GM18909 (cell line): ENCODE results near the gene ITIH5.
A peak's percentile ranks its signal among the peaks of the same experiment; 100 is the strongest.

Experiments
- ATAC-seq: cut with Tn5 transposase; IDR thresholded peaks from one replicate; pipeline ENCODE4 v1.9.1; 2021; ENCODE audit warnings: mild to moderate bottlenecking; ENCODE audit not compliant: unreplicated experiment, poor library complexity

Gene ITIH5

DNA sequence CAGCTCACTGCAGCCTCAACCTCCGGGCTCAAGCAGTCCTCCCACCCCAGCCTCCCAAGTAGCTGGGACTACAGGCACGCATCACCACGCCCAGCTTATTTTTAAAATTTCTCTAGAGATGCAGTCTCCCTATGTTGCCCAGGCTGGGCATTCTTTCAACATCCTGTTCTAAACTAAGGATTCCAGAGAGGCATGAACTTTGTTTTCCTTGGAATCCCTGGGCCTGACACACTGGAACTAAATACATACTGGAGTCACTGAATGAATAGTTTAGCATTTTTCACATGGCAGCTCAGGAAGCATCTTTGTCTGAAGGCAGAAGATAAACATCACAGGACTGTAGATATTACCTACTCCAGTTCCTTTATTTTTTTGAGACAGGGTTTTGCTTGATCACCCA, 108.7 kb downstream of the ITIH5 start:
- ATAC-seq = no peak

DNA sequence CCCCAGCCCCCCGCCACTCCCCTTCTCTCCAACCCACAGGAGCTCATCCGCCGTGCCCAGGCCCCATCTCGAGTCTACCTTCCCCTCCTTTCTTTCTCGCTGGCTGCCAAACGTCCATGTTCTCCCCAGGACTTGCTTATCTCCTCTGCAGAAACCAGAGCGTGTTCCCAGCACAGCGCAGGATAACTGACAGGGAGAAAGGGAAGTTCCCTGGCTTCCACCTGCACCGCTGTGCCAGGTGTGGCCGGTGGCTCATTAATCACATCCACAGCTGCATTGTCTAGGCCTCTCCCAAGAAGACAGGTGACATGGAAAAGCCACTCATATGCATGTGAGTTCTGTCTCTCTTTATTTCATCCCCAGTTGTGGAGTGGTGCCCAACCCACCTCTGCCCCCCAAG, 113.2 kb downstream of the ITIH5 start:
- no peak for ATAC-seq

DNA sequence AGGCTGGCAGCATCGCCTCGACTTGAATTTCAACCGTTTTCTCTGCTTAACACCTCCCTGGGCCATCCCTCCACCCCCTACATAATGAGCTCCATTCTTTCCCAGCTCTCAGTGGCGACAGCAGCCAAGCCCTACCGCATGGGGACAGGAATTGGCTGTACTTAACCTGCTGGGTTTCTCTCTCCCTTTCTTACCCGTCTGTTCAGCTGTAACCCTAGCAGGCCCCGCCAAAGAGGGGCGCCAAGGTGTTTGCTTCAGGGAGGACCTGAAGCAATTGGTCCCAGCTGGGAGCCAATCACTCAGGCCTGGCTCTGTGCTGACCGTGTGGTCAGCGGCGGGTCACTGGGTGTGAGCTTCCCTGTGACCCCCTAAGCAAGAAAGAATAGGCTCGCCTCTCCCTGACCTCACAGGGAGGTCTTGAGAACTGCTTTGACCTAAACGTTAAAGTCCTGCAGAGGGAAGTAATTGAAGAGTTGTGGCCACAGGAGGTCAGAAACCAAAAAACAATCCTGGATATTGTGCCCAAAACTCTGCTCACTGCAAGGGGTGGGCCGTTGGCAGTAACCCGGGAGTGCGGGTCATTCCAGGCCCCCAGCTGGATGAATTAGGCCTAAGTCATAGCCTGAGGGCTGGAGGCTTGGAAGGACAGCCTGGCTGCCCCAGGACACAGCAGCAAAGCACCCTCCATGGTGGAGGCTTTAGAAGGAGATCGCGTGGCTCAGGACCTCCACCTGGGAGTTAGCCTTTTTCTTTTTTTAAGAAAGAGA, 114.6 kb downstream of the ITIH5 start:
- no peak for ATAC-seq

DNA sequence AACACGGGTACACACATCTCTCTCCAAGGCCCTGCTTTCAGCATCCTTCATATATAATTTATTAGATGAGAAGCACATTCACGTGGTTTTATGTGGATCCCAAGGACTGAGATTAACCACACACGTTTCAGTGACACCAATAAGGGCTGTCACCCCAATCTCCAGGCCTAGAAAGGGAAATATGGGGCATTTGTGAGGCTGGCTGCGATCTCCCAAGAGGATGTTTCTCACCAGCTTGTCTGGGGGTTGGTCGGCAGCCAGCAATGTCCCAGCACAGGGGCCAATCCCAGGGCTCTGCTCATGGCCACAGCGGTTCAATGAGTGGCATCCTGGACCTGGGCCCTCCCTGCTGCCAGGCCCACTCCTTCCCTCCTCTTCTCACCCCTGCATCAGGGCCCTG, 115.5 kb downstream of the ITIH5 start:
- ATAC-seq = no peak

DNA sequence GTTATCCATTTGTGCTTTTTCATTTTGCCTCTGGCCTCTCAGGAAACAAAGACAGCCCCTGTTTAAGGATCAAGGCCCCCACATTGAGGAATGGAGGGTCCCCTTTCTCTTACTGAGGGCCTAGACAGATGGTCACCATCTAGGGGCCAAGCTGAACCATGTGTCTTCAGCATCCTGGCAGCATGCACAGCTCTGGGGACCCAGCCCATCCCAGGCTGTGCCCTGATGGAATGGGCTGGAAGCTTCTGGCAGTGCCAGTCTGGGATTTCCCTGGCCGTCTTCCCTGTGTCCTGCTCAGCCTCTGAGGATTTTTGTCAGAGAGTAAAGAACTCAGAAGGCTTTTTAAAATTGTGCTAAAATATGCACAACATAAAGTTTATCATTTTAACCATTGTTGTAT, 116.8 kb downstream of the ITIH5 start:
- ATAC-seq = no peak

DNA sequence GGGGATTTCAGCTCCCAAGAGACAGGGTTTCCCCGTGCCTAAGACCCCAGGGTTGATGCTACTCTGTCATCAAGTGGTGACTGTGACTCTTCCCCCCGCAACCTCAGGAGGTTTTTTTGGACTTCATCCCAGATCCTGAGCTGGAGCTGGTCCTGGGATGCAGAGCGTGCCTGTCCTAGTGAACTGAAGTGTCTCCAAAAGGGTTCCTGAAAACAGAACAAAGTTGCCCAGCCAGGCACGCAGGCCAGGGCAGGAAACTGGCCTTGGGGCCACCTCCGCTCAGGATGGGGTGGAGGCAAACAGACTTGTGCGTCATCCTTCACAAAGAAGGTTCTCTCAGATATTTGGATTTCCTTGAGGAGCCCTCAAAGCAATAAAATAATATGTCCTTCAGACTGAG, 118.9 kb downstream of the ITIH5 start:
- no peak for ATAC-seq

DNA sequence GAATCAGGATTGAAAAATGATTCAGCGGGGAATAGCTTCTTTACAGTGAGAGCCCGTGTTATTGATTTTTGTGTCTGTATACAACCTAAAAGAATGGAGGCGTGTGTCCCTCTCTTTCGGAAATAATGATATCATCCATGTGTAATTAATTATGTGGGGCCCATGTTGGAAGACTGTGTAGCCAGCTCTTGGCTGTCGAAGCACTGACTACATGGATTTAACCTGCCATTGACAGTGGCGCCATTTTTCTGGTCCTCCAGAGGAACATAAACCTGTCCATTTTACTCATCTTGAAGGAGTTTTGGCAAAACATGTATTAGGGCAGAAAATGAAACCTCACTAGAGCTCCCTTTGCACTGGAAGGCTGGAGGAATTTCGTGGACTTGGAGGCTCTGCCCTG, 119.6 kb downstream of the ITIH5 start:
- ATAC-seq = no peak

DNA sequence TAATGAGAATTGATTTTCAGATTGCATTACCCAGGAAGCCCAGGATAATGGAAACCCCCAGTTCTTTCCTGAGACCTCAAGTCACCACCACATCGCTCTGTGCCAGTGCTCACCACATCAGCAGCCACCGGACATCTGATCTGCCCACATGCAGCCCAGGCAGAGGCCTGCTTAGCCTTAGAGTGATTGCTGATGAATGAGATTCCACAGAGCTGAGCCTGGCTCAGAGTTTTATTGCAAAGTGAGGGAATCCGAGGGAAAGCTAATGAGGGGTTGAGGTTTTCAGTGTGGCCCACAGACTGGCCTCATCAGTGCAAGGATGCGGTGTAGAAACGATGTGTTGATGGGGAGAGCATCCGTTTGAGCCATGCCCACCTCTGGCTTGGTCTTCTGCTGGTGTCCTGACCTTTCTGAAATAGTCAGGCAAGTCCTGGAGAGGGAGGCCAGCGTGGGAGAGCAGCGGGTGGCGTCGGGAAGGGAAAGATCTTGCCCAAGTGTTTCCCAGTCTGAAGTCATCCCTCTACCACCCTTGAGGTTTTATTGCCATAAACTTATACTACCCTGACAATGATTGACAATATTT, 120.3 kb downstream of the ITIH5 start:
- ATAC-seq = no peak

DNA sequence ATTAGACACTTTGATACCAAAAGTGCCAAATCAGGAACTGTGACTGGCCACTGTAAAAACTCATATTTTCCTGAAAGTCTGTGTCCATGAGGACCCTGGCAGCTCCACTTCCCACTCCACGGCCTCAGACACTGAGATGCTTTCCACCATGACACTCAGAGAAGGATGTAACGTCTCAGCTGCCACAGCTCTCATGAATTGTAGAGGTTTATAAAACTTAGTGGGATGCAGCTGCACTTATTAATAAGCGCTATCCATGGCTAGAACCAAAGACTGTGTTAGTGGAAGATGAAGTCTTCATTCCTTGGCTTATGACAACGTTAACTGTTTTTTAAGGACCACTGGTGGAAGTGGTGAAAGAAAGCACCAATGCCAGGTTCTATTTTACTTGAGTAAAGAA, 121.0 kb downstream of the ITIH5 start:
- ATAC-seq = no peak

DNA sequence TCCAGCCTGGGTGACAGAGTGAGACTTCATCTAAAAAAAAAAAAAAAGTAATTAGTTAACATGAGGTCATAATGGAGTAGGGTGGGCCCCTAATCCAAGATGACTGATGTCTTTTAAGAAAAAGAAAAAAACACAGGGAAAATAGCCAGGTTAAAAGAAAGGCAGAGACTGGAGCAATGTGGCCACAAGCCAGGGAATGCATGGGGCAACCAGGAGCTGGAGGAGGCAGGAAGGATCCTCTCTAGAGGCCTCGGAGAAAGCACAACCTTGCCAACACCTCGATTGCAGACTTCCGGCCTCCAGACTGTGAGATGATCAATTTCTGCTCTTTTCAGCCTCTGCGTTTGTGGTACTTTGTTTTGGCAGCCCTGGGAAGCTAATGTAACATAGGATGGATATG, 121.5 kb downstream of the ITIH5 start:
- no peak for ATAC-seq

DNA sequence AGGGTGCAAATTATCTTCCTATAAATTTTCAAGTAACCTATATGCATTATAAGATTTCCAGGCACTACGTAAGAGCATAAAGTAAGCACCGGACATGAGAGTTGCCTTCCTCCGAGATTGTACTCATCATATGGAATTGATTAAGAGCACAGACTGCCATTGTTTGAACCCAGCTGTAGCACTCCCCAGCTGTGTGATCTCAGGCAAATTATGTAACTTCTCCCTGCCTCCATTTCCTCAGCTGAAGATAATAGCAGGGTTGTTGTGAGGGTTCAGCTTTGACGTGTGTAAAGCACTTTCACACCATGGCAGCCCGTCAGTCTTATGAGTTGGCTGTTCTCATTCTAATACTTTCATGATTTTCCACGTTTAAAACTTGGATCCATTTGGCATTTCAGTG, 122.6 kb downstream of the ITIH5 start:
- no peak for ATAC-seq

DNA sequence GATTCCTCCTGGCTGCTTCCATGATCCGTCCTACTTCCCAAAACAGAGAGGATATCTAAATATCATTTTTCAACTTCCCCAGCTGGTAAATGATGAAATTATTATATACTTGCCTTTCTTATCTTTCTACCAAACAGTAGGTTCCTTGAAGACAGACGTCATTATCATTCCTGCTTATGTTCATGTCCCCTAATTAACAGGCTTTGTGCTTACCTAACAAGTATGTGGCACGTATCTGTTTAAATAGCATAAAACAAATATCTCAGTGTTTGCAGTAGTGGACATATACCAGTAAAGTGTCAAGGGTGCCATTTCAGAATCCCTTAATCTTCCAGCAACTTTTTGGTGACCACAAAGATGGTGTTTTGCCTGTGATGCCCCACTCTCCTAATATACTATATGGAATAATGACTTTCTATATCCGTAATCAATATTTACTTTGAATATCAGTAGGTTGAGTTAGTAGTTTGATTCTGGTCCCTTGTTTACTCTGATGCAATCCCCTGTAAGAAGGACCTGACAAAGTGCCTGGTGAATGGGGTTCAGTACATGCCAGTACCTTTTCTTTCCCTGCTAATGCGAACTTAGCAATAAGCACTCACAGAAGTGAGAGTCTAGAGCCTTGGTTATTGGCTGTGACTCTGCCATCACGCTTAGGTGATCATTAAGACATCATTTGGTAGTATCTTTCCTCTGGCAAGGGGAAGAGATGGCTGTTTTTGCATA, 124.4 kb downstream of the ITIH5 start:
- ATAC-seq = no peak

DNA sequence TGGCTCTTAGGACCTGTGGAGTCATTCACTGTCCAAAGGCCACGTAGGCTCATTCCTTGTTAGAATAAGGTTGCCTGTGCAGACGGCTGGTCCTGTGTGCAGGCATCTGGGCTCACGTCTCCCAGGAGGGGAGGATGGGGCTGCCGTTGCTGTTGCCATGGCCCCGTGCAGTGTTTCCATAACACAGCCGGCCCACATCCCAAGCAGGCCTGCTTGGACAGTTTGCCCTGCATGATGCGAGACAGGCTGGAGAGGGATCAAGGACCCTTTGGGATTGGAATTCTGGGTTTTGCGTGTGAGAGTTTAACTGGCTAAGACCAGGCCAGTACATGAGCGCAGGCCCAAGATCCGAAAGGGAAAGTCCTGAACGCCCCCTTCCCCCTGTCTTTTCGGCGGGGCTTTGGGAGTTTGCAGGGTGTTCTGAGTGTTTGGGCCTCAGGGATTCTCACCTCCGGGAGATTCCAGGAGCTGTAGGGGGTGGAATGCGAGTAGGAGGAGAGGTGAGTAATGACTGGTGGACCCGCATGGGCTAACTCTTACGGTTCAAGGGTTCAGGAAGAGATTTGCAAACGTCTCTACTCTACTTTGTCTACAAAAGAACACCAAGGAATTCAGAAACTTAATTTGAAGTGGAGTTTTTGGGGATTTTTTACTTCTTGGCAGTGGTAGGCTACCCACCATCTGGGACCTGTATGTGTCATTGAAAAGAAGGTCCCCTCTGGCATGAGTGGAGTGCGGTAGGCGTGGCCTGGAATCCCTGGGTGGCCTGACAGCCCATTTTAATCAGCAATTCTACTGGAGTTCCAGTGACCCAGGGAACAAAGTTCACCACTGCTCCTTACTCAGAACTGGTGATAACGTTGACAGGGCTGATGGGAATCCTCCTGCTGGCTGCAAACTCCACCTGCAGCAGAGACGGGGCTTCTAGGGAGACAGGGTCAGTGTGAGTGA, 125.4 kb downstream of the ITIH5 start:
- ATAC-seq = no peak

DNA sequence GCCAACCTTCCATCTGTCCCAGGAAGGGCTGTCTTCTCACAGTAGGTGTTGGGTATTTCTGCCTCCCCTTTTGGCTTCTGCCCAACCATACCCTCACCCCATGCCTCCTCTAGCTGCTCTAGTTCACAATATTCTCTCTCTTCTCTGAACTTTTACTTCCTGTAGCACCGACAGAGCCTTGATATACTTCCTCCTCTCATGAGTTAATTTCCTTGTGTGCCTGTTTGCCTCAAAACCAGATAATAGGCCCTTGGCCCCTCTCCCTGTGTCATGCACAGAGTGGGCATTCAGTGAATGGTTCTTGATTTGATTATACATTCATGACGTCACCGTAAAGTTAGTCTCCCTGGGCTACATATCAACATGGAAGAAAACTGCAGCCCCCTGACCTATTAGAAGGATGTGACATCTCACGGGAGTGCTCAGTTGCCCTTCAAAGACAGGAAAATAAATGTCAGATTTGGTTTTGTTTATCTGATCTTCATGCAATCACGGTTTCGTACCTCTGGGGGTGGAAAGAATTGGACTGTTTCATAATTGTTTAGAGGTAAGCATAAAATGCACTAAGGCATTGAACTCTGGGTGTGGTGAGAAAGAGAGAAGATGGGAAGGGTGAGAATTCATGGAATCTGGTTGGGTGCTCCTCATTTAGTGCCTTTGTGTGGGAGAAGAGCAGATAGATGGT, 127.7 kb downstream of the ITIH5 start:
- no peak for ATAC-seq

DNA sequence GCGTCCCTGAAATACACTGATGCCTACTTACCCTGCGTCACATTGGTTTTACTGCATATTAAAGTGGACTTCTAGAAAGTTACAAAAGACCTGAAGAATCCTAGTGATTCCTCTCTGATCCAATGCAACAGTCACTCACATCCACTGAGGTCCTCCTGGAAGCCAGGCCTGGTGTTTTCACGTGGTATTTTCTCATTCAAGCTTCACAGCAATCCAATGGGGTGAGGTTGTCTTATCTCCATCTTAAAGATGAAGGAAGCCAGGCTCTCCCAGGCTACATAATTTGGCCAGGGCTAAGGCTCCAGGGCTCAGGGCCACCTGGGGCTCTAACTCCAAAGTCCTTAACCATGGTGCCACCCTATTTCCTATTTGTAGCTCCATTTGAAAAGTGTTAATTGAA, 129.6 kb downstream of the ITIH5 start:
- ATAC-seq = no peak

DNA sequence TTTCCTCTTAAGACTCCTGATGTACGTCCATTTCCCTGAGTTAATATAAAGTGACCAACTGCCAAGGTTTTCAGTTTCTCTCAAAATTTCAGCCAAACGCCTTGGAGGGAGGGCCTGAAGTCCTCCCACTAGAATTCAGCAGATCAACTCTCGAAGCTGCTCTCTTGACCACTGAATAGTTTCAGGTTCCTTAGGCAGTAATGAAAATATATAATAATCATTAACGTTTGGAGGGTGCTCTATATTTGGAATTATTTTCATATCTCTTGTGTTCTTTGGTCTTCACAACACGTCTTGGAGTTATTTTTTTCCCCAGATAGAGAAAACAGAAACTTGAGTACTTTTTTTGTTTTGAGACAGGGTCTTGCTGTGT, 132.3 kb downstream of the ITIH5 start:
- ATAC-seq = peak; percentile 96

DNA sequence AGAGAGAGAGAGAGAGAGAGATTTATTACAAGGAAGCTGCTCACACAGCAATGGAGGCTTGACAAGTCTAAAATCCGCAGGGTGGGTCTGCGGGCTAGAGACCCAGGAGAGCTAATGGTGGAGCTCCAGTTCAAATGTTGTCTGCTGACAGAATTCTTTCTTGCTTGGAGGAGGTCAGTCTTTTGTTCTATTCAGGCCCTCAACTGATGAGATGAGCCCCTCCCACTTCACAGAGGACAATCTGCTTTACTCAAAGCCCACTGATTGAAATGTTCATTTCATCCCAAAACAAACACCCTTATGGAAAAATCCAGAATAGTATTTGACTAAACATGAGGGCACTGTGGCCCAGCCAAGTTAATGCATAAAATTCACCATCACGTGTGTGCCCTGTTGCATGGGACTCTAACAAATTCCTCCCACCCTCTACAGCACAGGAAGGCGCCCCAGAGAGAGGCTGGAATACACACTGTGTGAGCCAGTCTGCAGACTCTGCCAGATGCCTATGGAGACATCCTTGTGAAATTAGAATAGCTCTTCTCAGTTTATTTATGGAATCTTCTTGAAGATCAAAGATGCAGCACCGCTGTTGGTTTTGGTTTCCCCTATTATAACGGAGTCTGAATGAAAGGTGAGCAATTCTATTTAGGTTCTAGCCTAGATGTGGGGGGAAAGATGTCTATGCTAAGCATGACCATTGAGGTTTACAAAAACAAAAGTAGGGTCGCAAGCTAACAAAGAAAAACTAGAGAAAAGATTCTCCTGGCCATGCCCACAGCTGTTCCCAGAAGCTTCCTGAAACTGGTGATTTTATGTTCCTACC, 132.9 kb downstream of the ITIH5 start:
- peak; percentile 36 for ATAC-seq

DNA sequence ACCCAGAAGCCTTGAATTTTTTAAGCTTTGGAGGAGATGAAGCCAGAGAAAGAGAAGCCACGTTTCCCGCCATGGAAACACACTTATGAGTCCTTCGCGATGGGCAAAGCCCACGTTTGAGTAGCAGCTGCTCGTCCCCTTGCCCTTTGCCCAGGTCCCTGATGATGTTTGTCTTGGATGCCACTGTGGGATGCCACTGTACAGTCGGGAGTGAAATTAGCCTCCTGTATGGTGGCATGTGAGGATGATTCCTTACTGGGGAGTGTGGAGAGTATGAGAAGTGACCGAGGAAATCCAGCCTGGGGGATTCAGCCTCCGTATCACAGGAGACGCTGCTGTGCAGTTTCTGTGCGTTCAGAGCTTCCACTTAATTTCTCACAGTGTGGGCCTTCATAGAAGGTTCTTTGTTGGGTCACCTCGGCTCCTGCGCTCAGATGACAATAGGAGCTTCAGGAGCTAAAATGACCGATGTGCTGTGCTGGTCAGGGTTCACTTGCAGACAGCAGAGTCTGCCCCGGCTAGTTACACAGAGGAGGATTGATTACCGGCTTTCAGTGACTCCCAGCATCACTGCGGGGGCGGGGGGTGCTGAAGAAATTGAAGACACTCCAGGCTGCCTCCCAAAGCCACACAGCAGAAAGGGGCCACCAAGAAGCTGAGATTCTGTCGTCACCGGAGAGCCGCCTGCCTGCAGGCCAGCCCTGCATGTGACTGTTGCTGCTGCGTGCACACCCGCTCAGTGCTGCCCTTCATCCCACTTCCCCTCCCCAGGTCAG, 133.9 kb downstream of the ITIH5 start:
- no peak for ATAC-seq
